Measurements from ENCODE around the gene NOX5.

GRCh38 chr15:69059557-69059943, 45.1 kb downstream of the NOX5 start:
- TF ChIP-seq SP1 (IDR thresholded peaks at IDR 0.05), result no peak
- TF ChIP-seq PKNOX1 (IDR thresholded peaks at IDR 0.05), result no peak
- no peak for TF ChIP-seq FOXK2 (IDR thresholded peaks at IDR 0.05)
- TF ChIP-seq FOXM1 (IDR thresholded peaks at IDR 0.05; ENCODE audit: borderline replicate concordance), result no peak
- no peak for TF ChIP-seq L3MBTL2 (conservative IDR thresholded peaks at IDR 0.05)
- no peak for TF ChIP-seq FOXA1 (IDR thresholded peaks at IDR 0.05)

Measured in HEK293T (cell line).